EH (cell line): ENCODE measurements around the gene METTL26.

Source experiments
- DNase-seq: peaks from one replicate; pipeline ENCODE4 v3.0.0-alpha.2; 2015; ENCODE audit warnings: low read depth

Gene METTL26

GRCh38 chr16:595094-595528 lies 41.0 kb downstream of the METTL26 start:
- DNase-seq, result no peak

GRCh38 chr16:593807-594206 lies 42.3 kb downstream of the METTL26 start:
- DNase-seq, result no peak

DNA sequence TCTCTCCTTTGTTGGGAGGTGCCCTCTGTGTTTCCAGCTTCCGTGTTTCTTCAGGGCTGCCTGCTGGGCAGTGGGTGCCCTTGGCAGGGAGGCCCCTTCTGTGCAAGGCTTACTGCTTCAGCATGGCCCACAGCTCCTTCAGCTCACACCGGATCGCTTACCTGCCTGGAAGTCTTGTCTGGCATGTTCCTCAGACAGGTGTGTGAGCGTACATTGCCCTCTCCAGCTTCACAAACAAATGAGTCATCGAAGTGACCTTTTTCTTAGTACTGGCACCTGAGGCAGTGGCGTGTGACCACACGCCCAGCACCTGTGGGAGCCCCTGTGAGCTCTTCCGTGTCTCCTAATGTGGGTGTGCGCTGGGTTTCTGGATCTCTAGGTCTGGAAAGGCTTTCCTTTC lies 42.7 kb downstream of the METTL26 start:
- DNase-seq, result no peak

DNA sequence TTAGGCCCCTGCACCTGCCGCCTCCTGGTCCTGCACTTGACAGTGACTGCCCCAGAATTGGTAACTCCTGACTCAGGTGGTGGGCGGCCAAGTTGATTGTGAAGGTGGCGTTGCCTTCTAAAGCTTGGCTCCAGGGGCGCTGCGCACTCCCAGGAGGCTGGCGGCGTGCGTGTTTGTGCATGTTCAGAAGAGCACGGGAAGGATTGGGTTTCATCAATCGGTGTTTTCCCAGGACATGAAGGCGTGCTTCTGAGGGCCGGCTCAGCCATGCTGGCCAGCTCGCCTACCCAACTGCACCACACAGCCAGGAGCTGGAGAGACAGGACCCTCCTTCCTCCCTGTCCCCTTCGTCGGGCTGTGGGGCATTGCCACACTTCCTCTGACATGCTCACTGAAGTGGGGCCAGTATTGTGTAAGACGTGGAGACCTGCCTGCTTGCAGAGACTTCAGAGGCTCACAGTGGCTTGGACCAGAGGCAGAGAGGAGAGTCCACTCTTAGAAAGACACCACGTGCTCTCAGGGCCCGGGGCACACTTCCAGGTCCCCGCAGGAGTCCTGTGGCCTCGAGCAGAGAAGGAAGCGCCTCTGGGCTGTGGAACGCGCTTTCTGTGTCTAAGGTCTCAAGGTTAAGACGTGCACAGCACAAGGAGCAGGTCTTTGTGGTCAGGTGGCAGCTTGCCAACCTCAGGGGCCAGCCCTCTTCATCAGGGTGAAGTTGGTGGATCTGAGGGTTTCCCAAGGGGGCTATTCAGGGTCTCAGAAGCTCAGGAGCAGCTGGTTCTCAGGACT lies 43.4 kb downstream of the METTL26 start:
- no peak for DNase-seq

DNA sequence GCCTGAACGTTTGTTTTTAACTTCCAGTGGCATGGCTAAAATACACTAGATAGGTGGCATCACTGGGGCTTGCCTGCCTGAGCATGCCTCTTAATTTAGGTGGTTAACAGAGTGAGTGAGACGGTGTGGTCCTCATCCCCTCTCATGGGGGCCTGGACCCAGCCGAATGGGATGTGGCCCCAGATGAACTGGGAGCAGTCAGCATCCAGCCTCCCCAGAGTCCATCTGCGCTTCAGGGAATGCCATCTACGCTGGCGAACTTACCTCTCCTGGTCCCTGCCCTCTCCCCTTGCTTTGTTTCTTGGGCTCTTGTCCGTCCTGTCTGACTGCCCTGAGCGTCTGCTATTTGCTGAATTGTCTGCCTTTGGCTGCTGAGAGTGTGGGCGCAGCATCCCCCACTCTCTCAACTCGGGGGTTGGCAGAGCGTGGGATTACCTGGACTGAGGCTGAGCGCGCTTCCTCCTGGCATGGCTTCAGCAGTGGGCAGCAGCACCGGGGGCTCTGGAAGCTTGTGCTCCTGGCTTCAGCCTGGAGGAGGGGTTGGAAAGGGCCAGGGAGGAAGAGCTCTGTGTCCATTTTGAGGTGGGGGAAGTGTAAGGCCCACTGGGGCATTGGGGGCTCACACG lies 44.1 kb downstream of the METTL26 start:
- DNase-seq, result no peak

- DNase-seq, result peak; percentile 24
These were observed 44.9 kb downstream of the METTL26 start for GRCh38 chr16:591231-591630.

DNA sequence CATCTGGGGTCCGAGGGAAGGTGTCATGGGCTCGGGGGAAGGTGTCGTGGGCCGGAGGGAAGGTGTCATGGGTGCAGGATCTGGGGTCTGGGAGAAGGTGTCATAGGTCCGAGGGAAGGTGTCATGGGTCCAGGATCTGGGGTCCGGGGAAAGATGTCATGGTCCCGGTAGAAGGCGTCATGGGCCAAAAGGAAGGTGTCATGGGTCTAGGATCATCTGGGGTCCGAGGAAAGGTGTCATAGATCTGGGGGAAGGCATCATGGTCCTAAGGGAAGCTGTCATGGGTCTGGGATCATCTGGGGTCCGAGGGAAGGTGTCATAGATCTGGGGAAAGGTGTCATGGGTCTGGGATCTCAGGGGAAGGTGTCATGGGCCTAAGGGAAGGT lies 45.3 kb downstream of the METTL26 start:
- no peak for DNase-seq

DNA sequence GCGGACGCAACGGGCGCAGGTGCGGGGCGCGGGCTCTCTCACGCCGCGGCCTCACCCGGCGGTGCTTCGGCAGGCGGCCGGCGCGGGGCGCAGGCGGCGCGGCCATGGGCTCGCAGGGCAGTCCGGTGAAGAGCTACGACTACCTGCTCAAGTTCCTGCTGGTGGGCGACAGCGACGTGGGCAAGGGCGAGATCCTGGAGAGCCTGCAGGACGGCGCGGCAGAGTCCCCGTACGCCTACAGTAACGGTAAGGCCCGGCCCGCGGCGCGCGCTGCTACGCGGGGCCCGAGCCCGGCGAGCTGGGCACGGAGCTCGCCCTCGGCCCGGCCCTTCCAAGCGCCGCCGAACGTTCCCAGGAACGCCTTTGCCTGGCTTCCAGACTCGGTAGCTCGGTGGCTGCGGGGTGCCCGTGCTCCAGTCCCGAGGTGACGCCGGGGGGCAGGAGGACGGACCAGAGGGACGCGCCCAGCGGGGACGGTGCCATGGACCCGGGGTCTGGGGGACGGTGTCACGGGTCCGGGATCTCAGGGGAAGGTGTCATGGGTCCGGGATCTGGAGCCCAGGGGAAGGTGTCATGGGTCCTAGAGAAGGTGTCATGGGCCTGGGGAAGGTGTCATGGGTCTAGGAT lies 45.8 kb downstream of the METTL26 start:
- peak; percentile 55 for DNase-seq

- peak; percentile 98 for DNase-seq
These were observed 46.4 kb downstream of the METTL26 start, which contains the start of gene RAB40C for GRCh38 chr16:589658-590187. Gene RAB40C (plus strand): TSS chr16:590066. CDS start chr16:590292, 226 bp downstream.

- peak; percentile 93 for DNase-seq
These were observed 47.0 kb downstream of the METTL26 start for GRCh38 chr16:588889-589657.

- peak; percentile 74 for DNase-seq
These were observed 47.5 kb downstream of the METTL26 start for GRCh38 chr16:588639-588888.

GRCh38 chr16:586645-587590 lies 49.2 kb downstream of the METTL26 start:
- peak; percentile 19 for DNase-seq

DNA sequence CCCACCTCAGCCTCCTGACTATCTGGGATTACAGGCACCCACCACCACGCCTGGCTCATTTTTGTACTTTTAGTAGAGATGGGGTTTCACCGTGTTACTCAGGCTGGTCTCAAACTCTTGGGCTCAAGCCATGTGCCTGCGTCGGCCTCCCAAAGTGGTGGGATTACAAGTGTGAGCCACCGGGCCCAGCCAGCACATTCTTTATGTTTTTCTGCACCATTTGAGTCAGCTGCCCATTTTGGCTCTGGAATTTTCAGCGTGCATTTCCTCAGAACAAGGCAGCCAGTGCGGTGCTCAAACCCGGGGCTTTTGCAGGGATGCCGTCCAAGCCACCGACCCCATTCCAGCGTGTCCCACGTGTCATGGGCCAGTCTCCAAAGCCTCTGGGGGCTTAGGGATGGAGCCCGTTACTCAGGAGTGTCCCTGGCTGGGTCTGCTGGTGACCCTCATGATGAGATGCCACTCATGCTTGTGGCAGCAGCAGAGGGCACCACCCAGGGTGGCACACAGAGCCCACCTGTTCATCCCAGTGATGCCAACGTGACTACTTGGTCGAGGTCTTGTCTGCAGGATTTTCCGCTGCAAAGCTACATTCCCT lies 50.0 kb downstream of the METTL26 start:
- peak; percentile 31 for DNase-seq

- no peak for DNase-seq
These were observed 50.8 kb downstream of the METTL26 start for GRCh38 chr16:585351-585750.
